HG02759 (cell line): ENCODE measurements around the gene RASGEF1B.
"Not testable (repeated sequence)": the region's sequence is repeated elsewhere in the genome, so short reads cannot be mapped to it uniquely, and the experiment has no call there.

Experiments
- ATAC-seq: cut with Tn5 transposase; IDR thresholded peaks from one replicate; pipeline ENCODE4 v1.9.1; 2021; ENCODE audit warnings: mild to moderate bottlenecking, moderate library complexity; ENCODE audit not compliant: unreplicated experiment

Gene RASGEF1B

DNA sequence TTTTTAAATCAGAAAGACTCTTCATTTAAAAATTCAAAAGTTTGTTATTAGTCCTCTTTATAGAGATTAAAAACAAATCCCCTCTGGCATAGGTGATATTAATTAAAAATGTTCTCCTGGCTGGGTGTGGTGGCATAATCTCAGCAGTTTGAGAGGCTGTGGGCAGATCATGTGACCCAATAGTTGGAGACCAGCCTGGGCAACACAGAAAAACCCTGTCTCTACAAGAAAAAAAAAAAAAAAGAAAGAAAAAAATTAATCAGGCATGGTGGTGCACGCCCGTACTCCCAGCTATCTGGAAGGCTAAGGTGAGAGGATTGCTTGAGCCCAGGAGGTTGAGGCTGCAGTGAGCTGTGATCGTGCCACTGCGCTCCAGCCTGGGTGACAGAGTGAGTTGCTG lies 38.9 kb downstream of the RASGEF1B start:
- ATAC-seq: no peak

DNA sequence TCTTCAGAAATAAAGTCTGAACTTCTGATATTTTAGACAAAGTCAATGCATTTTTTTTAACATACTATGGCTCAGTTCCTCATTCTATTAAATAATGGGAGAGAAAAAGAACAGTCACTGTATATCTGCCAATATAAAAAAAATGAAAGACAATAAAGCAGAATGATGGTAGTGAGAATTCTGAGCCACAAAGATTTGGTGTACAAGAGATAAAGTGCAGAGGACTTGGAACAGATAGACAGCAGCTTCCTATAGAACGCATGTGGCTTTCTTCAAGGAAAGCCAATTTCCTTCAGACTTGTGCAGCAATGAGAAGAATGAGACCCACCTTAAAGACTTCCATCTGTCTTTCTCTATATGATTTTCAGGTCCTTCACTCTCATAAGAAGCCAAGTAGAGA lies 39.7 kb downstream of the RASGEF1B start:
- ATAC-seq: no peak

DNA sequence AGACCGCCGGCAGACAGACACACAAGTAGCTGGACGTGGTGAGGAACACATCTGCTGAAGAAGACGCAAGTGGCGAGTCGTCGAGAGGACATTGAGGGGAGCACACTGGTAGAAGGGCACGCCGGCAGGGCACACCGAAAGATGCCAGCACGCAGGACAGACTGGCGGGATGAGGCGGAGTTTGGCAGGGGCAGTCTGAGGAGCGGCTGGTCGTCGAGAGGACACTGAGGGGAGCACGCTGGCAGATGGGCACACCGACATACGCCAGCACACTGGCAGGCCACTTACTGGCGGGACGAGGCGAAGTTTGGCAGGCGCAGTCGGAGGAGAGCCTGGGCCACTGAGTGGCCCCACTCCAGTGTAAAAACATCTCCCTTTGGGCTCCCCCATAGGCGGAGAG lies 42.1 kb downstream of the RASGEF1B start:
- ATAC-seq: no peak

DNA sequence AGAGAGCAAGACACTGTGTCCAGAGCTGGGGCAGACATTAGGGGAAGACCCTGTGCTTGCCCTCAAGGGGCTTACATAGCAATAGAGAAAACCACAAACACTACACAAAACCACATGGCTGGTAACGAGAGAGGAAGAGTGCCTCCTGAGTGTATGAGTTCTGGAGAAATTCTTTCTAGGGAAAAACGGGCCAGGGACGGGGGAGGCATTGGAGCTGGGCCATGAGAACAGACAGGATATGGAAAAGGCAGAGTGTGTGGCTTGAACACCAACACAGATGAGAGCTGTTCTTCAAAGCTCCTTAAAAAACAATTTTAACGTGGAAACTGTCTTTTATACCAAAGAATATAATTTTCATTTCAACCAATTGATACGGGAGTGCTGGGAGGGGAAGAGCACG lies 42.7 kb downstream of the RASGEF1B start:
- ATAC-seq: no peak

DNA sequence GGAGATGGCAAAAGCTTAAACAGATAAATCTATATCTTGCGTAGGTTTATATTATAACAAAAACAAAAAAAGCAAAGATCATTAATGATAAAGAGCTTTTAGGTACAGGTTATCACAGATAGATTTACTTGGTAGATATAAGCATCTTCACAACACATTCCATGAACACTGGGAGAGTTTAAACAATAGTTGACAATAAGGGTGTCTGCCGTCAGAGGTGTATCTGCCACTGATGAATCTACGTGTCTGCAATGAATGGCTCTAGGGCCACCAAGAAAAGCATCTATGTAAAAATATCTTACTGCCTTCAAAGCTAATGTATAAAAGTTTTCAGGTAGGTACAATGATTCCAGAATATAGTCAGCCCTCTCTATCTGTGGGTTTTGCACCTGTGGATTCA lies 43.7 kb downstream of the RASGEF1B start:
- ATAC-seq: no peak

DNA sequence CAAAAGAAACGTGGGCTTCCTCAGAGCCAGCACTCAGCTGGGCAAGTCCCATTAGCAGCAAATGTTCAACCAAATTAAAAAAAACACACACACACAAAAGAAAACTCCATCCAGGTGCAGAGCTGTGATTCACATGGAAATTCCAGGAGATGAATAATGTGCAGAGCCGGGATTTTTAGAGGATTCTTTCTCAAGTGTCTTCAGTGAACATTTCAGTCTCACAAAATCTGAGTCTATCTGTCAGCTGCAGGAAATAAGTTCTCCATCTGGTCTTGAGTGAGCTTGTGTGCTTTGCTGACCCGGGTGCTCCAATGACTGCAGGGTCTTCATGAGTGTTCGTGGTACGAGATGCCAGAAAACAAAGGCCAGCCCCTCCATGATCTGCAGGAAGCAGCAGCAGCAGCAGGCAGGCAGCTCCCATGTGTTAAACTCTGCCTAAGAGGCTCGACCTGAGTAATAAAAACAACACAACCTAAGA lies 44.3 kb downstream of the RASGEF1B start:
- ATAC-seq: no peak

DNA sequence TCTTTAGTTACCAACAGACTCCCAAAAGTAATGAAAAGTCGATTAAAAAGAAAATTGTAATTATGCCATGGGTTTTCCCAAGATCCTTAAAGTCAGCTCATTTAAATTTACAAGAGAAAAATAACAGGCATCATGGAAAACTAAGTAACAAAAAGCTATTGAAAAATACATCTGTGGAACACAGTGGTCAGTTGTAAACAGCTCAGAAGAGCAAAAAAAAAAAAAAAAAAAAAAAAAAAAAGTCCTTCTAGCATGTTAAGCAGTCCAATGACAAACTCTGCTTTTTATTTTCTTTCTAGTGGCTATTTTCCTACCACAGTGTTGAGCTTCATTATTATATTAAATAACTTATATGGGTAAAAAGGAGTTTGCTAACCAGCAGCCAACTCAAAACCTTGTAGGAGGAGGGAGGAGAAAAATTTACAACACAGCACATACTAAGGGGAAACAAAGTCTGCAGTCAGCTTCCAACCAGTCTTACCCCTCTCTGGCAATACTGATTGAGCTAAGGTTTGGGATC lies 44.9 kb downstream of the RASGEF1B start:
- ATAC-seq: no peak

DNA sequence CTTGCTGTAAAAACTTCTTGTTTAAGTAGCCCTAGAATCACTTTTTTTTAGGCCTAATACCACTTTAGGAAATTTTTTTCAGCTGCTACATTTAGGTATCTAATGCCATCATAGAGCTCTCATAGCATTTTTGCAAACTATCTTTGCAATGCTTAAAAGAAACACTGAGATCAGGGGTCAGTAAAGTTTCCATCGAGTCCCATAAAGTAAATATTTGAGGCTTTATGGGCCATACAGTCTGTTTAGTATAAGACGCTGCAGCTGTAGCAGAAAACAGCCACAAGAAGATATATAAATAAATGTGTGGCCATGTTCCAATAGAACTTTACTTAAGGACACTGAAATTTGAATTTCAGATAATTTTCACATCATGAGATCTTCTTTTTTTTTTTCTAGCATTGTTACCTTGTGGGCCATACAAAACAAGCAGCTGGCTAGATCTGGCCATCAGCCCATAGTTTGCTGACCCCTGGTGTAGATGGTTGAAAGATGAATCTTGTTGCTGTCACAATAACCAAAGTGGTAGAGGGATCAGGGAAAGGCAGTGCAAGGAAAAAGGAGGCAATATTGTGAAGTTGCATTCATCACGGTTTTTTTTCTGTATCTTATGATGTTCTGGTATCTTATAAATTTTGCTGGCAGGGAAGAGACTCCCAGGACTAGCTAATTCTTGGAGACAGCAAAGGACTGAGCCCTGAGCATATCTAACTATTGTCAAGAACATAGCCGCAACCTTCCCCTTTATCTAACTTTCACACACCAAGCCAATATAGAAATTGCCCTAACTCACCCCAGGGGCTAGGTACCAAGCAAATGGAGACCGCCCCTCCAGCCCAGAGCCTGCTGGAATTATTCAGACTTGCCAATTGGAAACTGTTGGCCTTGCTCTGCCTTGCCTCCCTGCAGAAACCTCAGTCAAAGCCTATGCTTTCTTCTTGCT lies 46.6 kb downstream of the RASGEF1B start:
- no peak for ATAC-seq

DNA sequence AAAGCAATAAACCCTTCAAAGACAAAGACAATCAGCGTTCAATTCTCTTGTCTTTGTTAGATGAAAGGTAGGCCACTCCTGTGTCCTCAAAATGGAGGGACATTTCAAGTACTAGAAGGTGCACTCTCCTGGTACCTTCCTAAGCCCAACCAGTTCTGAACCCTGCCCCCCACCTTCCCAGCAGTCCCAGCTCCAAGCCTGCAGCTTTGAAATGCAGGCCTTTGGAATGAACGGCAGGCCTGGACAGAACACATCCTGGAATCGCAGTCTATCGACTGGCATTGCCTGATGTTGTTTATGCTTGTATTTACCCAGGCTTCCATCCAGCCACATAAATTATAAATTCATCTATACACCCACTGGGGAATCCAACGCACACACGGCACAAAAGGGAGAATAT lies 47.4 kb downstream of the RASGEF1B start:
- no peak for ATAC-seq

DNA sequence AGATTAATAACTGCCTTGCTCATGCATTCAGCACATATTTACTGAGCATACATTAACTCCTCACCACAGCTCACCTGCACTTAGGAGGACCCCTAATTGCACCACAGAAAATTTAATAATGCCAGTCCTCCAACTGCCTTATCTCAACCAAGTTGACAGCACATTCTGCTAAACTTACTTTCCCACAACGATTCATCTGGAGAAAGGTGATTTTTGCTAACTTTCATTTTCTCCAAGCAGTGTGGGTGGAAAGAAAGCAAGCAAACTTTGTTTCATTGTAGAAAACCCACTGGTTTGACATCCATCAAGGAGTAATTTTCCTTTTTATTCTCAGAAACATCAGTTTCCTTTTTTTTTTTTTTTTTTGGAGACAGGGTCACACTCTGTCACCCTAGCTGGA lies 49.1 kb downstream of the RASGEF1B start:
- ATAC-seq: no peak

DNA sequence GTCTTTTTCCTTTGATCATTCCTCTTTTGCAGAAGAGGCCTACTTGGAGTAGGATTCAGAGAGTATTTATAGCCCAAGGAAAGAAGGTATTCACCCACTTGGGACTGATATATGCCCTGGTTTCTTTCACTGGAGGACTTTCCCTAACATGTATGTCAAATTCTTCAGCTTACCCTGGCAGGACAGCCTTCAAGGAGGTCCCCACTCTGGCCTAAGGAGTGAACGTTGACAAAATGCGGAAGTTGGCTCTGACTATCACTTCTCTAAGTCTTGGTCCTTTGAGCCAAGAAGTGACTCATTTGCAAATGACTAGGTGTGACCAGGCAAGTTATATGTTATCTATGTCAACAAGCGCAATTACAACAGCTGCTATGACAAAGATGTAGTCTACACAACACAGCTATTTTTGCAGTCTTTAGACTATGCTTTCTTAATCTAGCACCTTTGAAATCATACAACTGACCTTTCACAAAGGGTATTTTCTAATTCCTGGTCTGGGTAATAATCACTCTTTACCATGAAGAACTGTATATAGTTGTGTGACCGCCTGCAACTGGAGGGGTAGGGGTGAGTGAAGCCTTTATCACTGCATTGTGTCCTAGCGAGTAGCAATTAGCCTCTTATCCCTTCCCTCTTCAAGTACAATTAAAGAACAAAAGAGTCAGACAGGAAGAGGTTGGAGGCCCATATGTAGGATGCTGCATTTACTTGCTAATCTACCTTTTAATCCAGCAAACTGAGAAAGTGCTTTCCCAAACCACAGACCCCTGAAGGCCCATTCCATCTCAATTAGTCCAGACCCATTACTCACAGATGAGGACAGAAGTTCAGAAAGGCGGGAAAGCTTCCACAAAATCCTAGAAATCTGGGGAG lies 50.1 kb downstream of the RASGEF1B start:
- peak; percentile 100 for ATAC-seq

DNA sequence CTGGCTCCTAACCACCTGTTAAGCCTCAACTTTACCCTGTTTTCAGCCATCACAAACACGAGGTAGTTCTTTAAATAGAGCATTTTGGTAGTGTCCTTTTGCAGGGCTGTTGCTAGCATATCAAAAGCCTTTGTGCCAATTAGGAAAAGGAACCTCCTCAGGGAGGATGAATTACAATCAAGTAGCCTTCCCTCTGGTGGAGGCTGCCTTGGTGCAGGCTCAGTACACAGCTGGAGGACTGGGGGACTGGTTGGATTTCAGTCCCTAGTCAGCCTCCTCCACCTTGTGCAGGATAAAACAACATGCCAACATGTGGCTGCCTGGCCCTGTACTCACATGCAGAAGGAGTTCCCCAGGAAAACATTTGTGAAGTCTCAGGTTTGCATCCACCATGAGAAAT lies 53.1 kb downstream of the RASGEF1B start:
- ATAC-seq: no peak

DNA sequence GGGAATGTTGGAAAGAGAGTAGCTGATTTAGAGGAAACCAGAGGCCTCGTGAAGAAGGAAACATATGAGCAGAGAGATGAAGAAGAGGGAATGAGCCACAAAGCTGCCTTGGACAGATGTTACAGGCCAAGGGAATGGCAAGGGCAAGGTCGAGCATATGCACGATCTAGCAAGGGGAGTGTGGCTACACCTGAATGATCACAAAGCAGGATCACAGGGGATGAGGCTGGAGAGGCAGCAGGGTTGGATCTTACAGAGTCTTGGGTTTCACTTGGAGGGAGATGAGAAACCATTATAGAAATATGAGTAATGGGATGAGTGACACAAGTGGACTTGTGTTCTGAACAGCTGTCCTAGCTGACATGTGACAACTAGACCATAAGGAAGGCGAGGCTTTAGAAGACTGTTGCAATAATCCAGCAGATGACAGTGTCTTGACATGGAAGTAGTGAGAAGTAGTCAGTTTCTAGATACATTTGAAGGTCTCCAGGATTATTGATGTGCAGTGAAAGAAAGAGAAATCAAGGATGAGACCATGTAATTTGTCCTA lies 58.7 kb downstream of the RASGEF1B start:
- ATAC-seq: no peak

DNA sequence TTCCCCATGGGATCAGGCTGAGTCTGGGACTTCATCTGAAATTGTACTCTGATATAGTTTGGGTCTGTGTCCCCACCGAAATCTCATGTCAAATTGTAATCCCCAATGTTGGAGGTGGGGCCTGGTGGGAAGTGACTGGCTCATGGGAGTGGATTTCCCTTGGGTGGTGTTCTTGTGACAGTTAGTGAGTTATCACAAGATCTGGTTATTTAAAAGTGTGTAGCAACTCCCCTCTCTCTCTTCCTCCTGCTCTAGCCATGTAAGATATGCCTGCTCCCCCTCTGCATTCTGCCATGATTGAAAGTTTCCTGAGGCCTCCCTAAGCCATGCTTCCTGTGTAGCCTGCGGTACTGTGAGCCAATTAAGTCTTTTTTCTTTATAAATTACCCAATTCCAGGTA lies 61.0 kb downstream of the RASGEF1B start:
- ATAC-seq: no peak

DNA sequence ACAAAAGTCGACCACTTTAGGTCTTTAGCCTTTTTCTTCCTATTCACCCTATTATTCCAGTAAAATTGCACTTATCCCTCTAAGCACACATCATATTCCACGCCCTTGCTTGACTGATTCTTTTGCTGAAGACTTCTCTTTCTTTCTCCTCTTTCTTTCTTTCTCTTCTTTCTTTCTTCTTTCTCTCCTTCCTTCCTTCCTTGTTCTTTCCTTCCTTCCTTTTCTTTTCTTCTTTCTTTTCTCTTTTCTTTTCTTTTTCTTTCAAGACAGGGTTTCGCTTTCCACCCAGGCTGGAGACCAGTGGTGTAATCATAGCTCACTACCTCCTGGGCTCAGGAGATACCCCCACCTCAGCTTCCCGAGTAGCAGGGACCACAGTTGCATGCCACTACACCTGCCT lies 61.9 kb downstream of the RASGEF1B start:
- ATAC-seq: no peak

DNA sequence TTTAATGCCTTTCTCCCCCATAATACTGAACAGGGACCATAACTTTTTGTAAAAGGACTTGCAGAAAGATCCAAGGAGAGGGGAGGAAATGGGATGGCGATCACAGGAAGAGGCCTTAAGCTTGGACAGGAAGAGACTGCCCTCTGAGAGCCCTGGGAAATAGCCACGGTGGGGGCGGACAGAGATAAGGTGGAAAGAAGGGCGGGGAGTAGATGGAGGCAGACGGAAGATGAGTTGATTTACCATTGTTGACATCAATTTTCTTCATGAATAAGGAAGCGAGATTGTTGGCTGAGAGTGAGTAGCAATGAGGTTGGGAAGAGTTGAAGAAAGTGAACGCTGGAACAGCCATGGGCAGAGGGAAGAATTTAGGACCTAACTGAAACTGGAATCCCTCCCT lies 63.4 kb downstream of the RASGEF1B start:
- ATAC-seq: no peak

DNA sequence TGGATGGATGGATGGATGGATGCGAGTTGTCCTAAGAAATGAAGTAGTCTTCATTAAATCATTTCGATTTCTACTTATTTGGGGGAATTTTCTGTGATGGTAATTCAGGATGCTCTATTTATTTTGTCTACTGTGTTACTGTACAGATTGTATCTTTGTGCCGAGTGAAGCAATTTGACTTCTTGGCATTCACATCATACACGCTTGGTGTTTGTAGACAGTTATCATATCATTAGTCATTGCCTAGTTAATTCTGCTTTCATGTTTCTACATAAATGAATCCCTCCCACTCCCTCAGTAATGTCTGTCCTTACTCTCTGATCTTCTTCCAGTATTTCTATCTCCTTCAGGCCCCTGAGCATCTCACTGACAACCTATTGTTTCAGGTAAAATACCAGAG lies 64.0 kb downstream of the RASGEF1B start:
- ATAC-seq: no peak

DNA sequence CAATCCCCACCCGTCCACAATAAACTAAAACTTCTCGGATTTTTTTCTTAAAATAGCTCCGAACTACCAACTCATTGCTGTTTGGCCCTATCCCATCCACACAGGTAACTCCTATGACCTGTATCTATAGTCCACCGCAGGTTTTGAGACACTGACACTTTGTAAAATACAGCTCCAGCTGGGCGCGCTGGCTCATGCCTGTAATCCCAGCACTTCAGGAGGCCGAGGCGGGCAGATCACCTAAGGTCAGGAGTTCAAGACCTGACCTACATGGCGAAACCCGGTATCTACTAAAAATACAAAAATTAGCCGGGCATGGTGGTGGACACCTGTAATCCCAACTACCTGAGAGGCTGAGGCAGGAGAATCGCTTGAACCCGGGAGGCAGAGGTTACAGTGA lies 65.2 kb downstream of the RASGEF1B start:
- not testable (repeated sequence) for ATAC-seq

DNA sequence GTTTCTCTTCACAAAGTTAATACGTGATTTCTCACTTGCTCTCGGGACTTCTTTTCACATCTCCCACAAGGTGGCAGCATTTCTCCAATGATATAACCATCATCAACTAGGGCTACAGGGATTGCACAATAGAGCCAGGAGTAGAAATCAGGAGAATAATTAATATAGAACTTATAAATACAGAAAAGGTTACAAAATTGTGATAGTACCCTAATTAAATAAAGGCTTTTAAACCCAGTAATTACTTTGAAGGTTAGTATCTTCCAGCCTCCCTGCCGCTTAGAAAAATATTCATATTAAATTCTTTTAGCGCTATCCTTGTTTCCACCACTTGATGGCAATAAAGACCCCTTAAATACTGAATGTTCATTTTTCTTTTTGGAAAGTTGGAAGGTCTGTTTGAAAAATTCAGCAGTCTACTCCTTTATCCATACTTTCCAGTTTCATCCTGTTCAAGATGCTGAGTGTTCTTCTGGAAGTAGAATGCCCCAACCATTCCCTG lies 65.8 kb downstream of the RASGEF1B start:
- ATAC-seq: peak; percentile 84

DNA sequence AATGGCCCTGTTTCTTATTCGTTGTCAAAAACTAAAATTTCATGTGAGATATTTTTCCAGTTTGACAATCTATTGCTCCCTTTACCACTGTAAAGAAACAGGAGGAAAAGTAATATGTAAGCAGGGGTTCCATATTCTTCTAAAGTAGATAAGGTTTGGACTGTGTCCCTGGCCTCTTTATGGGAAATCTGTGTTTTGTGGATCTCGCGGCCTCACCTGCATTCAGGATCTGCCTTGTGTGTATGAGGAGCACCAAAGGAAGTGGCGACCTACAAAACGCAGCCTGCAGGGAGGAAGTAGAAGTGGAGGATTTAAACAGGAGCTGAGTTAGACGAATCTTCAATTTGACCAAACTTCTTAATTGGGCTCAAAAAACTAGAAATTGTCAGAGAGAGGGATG lies 67.0 kb downstream of the RASGEF1B start:
- no peak for ATAC-seq

DNA sequence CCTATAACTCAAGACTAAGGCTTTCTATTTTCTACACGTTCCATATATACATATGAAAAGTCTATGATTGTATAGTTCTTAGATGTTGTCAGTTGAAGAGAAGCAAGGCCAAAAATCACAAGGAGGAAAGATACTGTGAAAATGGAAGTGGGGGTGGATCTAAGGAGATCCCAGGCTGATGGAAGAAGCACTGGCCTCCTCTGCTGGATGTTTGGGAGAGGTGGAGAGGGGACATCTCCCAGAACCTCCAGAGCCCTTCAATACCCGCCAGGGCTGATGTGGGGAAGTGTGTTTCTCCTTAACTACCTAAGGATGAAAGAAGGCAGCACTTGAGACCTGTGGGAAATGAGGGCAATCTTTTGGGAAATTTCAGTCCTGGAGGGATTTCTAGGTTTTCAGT lies 67.4 kb downstream of the RASGEF1B start:
- ATAC-seq: no peak
